GM12874 (cell line): ENCODE results near the gene TMEM181.

Experiments used
- CTCF ChIP-seq: IDR thresholded peaks from 2 replicates; pipeline ENCODE4 v1.5.1; 2011; ENCODE audit warnings: low read depth, mild to moderate bottlenecking, control low read depth, low read length, moderate library complexity; ENCODE audit not compliant: insufficient read depth

Gene TMEM181

GRCh38 chr6:158640519-158640918, 80.6 kb downstream of the TMEM181 start:
- TF ChIP-seq CTCF: no peak

GRCh38 chr6:158642097-158642601, 82.3 kb downstream of the TMEM181 start:
- TF ChIP-seq CTCF: no peak

- TF ChIP-seq CTCF: no peak
These were observed 83.9 kb downstream of the TMEM181 start for GRCh38 chr6:158643836-158644230.

GRCh38 chr6:158644231-158645063, 84.6 kb downstream of the TMEM181 start, which contains the start of gene DYNLT1:
DYNLT1 (minus strand) TSS chr6:158644743; CDS start chr6:158644708, 35 bp downstream.
- no peak for TF ChIP-seq CTCF

GRCh38 chr6:158645064-158646022, 85.5 kb downstream of the TMEM181 start:
- TF ChIP-seq CTCF: no peak

- no peak for TF ChIP-seq CTCF
These were observed 86.4 kb downstream of the TMEM181 start for GRCh38 chr6:158646023-158646910.
